ENCODE measurements around the gene EXOSC2. TPM values are rescaled to one million over a fixed set of nuclear protein-coding genes. Genes with fewer than 3 reads are reported as not detected.
A peak's percentile ranks its signal among the peaks of the same experiment; 100 is the strongest.

Gene EXOSC2
- total and polyA plus RNA-seq, 2 of the 13 experiments (the other 11 are each of a cell fraction or from before 2014, with no cell fraction given) = 27.5 to 63.8 TPM

DNA sequence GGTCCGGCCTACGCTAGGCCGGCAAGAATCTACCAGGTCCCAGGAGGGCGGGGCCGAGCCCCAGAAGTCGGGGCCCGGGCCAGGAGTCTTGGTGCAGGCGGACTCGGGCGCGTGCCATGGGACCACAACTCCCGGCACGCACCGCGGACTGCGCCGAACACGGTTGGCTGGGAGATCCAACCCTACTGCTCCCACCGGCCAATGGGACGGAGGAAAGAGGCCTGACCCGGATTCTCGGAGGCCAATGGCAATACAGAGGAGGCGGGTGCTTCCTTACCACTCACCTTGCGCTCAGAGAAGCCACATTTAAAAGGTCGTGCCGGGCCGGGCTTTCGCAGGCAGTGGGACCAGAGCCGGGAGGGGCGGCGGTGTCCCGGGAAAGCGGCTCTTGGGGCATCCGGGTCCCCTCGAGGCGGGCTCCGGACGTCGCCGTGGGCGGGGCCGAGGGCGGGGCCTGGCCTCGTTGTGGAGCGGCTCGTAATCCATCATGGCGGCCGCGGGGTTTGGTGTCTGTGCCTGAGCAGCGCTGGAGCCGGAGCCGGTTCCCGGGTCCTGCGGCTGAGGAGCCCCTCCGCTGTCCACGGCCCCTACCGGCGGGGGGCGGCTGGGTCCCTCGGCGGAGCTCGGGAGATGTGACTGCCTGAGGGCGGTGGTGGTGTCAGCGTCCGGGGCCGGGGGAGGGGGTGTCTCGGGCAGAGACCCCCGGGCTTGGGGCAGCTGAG is 19.1 kb downstream of the EXOSC2 start (continued):
- TF ChIP-seq, protein P1, sequence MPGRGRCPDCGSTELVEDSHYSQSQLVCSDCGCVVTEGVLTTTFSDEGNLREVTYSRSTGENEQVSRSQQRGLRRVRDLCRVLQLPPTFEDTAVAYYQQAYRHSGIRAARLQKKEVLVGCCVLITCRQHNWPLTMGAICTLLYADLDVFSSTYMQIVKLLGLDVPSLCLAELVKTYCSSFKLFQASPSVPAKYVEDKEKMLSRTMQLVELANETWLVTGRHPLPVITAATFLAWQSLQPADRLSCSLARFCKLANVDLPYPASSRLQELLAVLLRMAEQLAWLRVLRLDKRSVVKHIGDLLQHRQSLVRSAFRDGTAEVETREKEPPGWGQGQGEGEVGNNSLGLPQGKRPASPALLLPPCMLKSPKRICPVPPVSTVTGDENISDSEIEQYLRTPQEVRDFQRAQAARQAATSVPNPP (CRISPR knock-in tag; IDR thresholded peaks at IDR 0.05) = no peak
- no peak; the same call in none of the 2 replicates for TF ChIP-seq PAXIP1 (CRISPR knock-in tag; conservative IDR thresholded peaks at IDR 0.05)
- TF ChIP-seq DZIP1 (CRISPR knock-in tag; IDR thresholded peaks at IDR 0.05) = 0 out of 2 replicates have a peak, but pooled peaks have one; percentile 41
- TF ChIP-seq CBX5 (CRISPR knock-in tag; IDR thresholded peaks at IDR 0.05; ENCODE audit: borderline replicate concordance) = 0 out of 2 replicates have a peak, but pooled peaks have one; percentile 30
- no peak for TF ChIP-seq GTF3A (CRISPR knock-in tag; conservative IDR thresholded peaks at IDR 0.05)
- TF ChIP-seq ZFP62 (CRISPR knock-in tag; IDR thresholded peaks at IDR 0.05) = no peak
- TF ChIP-seq ZKSCAN1 (IDR thresholded peaks at IDR 0.05; ENCODE audit: low read length) = no peak
- TF ChIP-seq BCLAF1 (IDR thresholded peaks at IDR 0.05) = no peak
- TF ChIP-seq, protein P2, sequence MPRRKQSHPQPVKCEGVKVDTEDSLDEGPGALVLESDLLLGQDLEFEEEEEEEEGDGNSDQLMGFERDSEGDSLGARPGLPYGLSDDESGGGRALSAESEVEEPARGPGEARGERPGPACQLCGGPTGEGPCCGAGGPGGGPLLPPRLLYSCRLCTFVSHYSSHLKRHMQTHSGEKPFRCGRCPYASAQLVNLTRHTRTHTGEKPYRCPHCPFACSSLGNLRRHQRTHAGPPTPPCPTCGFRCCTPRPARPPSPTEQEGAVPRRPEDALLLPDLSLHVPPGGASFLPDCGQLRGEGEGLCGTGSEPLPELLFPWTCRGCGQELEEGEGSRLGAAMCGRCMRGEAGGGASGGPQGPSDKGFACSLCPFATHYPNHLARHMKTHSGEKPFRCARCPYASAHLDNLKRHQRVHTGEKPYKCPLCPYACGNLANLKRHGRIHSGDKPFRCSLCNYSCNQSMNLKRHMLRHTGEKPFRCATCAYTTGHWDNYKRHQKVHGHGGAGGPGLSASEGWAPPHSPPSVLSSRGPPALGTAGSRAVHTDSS (CRISPR knock-in tag; conservative IDR thresholded peaks at IDR 0.05) = no peak
- TF ChIP-seq, protein P3, sequence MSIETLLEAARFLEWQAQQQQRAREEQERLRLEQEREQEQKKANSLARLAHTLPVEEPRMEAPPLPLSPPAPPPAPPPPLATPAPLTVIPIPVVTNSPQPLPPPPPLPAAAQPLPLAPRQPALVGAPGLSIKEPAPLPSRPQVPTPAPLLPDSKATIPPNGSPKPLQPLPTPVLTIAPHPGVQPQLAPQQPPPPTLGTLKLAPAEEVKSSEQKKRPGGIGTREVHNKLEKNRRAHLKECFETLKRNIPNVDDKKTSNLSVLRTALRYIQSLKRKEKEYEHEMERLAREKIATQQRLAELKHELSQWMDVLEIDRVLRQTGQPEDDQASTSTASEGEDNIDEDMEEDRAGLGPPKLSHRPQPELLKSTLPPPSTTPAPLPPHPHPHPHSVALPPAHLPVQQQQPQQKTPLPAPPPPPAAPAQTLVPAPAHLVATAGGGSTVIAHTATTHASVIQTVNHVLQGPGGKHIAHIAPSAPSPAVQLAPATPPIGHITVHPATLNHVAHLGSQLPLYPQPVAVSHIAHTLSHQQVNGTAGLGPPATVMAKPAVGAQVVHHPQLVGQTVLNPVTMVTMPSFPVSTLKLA (IDR thresholded peaks at IDR 0.05) = peak; percentile 52; the same call in 1 of the 2 replicates
- TF ChIP-seq ZFP90 (CRISPR knock-in tag; IDR thresholded peaks at IDR 0.05; ENCODE audit: borderline replicate concordance) = peak; percentile 67; the same call in 1 of the 2 replicates
- TF ChIP-seq CEBPG (CRISPR knock-in tag; IDR thresholded peaks at IDR 0.05) = no peak
- no peak for TF ChIP-seq ZKSCAN8 (CRISPR knock-in tag; IDR thresholded peaks at IDR 0.05; ENCODE audit: borderline replicate concordance)
